Vagina (tissue), 2 donors: ENCODE results near the gene GVQW3. TPM values are rescaled to one million over a fixed set of nuclear protein-coding genes. Genes with fewer than 3 reads are reported as not detected.

Source experiments
- DNase-seq, 2 donors: peaks; one replicate each; pipeline ENCODE4 v3.0.0-alpha.2; 2017; ENCODE audit errors: extremely low spot score in 2 of 2
- H3K27ac ChIP-seq: fragments of 200-600 bp; sonication (generic); one replicate; pipeline ENCODE4 v1.5.1; 2019
- H3K27me3 ChIP-seq: fragments of 200-600 bp; sonication (generic); one replicate; pipeline ENCODE4 v1.5.1; 2019
- H3K36me3 ChIP-seq, 2 donors: fragments of 200-600 bp; sonication (generic); one replicate each; pipeline ENCODE4 v1.5.1; 2017 to 2019
- H3K4me1 ChIP-seq: fragments of 200-600 bp; sonication (generic); one replicate; pipeline ENCODE4 v1.5.1; 2019
- H3K4me3 ChIP-seq, 2 donors: fragments of 200-600 bp; sonication (generic); 1 replicate in 1 of 2; 2 replicates in 1 of 2; pipeline ENCODE4 v1.5.1; 2016 to 2019
- H3K9me3 ChIP-seq: fragments of 200-600 bp; sonication (generic); one replicate; pipeline ENCODE4 v1.5.1; 2019
- CTCF ChIP-seq, 3 experiments: fragments of 450-650 bp in 2 of 3; fragments of 200-600 bp in 1 of 3; sonication (generic) in 1 of 3; IDR thresholded peaks; one replicate each; pipeline ENCODE4 v1.5.1; 2017 to 2019; ENCODE audit warnings: antibody characterized with exemption in 3 of 3, mild to moderate bottlenecking in 2 of 3, moderate library complexity in 2 of 3
- POLR2A ChIP-seq, 2 donors: fragments of 450-650 bp; IDR thresholded peaks; one replicate each; pipeline ENCODE4 v1.6.1; 2017; ENCODE audit warnings: antibody characterized with exemption in 2 of 2, mild to moderate bottlenecking in 2 of 2, moderate library complexity in 2 of 2
- POLR2AphosphoS5 ChIP-seq, 2 donors: sonication (generic); formaldehyde crosslinking; IDR thresholded peaks; one replicate each; pipeline ENCODE4 v1.9.0; 2017; ENCODE audit warnings: antibody characterized with exemption in 2 of 2, mild to moderate bottlenecking in 2 of 2, low read depth in 1 of 2; ENCODE audit not compliant: insufficient read depth in 1 of 2
- intact Hi-C: fragments of 100-400 bp; cut with DNase I; formaldehyde crosslinking; loops from one replicate; pipeline ENCODE4 v1.15.1; 2023
- total RNA-seq: library from RNA; depleted of rRNA; stranded (reverse); fragments of >200 nt; gene quantifications from one replicate; pipeline ENCODE4 v1.2.3, GENCODE V29; 2016

GVQW3 gene
- total RNA-seq, 1 donor from 2014 or later: 1.2 TPM

DNA sequence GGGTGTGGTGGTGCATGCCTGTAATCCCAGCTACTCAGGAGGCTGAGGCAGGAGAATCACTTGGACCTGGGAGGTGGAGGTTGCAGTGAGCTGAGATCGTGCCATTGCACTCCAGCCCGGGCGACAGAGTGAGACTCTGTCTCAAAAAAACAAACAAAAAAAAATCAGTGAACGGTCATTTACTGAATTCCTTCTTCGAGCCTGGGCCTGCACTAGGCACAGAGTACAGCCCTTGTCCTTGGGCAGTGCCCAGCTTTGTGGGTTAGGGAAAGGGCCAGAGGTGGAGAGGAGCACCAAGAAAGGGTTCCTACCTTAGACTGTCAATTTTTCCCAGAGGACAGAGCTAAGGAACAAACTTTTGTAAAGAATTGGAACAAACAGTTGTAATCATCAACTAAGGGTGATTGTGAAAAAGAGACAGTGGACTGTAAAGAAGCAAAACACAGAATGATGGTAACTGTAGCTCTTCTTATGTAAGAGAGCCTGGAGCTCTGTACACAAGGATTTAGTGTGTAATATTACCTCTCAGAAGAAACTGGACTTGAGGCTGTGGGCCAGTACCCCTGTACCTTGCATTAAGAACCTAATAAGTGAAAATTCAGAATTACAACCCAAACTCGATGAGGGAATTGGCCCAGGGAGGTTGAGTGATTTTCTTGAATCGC is 10.8 kb downstream of the GVQW3 start:
- DNase-seq: peak in 1 of 2 donors; percentile 56
- Histone ChIP-seq H3K27me3 (no peaks in the 10 kb centered on the region), H3K9me3 (no peaks in the 10 kb centered on the region), H3K36me3 (no peaks in the 10 kb centered on the region), H3K27ac (no peak overlapping the region), H3K4me1 (no peaks in the 10 kb centered on the region), H3K4me3 (no peak overlapping the region)
- intact Hi-C loops: no loop called here
- no peak for TF ChIP-seq POLR2A (IDR thresholded peaks at IDR 0.05)
- TF ChIP-seq POLR2AphosphoS5 (IDR thresholded peaks at IDR 0.05; ENCODE audit: insufficient read depth in 1 of 2, low read depth in 1 of 2): no peak
- TF ChIP-seq CTCF (IDR thresholded peaks at IDR 0.05): no peak

GRCh38 chr11:76392870-76393269 is 11.7 kb downstream of the GVQW3 start:
- Histone ChIP-seq H3K9me3 (no peaks in the 10 kb centered on the region), H3K36me3 (no peaks in the 10 kb centered on the region), H3K4me3 (no peak overlapping the region), H3K27ac (no peak overlapping the region), H3K4me1 (no peaks in the 10 kb centered on the region), H3K27me3 (no peaks in the 10 kb centered on the region)
- no peak for DNase-seq
- intact Hi-C loops: no loop called here
- TF ChIP-seq POLR2AphosphoS5 (IDR thresholded peaks at IDR 0.05; ENCODE audit: insufficient read depth in 1 of 2, low read depth in 1 of 2) (no peak), POLR2A (IDR thresholded peaks at IDR 0.05) (no peak), CTCF (IDR thresholded peaks at IDR 0.05) (no peak)

DNA sequence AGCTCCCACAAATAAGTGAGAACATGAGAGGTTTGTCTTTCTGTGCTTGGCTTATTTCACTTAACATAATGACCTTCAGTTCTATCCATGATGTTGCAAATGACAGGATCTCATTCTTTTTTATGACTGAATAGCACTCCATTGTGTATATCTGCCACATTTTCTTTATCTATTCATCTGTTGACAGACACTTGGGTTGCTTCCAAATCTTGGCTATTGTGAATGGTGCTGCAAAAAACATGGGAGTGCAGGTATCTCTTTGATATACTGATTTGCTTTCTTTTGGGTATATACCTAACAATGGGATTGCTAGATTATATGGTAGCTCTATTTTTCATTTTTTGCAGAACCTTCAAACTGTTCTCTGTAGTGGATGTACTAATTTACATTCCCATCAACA is 13.3 kb downstream of the GVQW3 start:
- no peak for DNase-seq
- Histone ChIP-seq H3K9me3 (no peaks in the 10 kb centered on the region), H3K27me3 (no peaks in the 10 kb centered on the region), H3K27ac (no peak overlapping the region), H3K4me3 (no peak overlapping the region), H3K36me3 (no peaks in the 10 kb centered on the region), H3K4me1 (no peaks in the 10 kb centered on the region)
- intact Hi-C loops: no loop called here
- TF ChIP-seq CTCF (IDR thresholded peaks at IDR 0.05) (no peak), POLR2A (IDR thresholded peaks at IDR 0.05) (no peak), POLR2AphosphoS5 (IDR thresholded peaks at IDR 0.05; ENCODE audit: insufficient read depth in 1 of 2, low read depth in 1 of 2) (no peak)

DNA sequence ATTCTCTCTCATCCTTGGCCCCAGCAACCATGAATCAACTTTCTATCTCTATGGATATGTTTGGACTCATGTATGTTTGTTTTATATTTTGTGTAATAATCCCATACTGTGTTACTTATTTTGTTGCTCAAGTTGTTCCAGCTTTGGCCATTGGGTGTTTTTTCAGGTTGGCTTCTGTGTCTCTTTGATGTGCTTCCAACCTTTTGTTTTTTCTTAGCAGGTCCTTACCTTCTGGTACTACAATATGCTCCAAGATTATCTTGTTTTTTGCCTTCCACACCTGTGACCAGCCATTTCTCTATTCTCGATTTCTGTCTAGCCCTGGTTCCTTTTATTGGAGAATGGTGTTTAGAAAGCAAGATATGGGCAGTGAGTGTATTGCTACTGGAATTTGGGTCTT is 14.2 kb downstream of the GVQW3 start:
- H3K4me1 ChIP-seq: no peaks in the 10 kb centered on the region
- intact Hi-C loops: no loop called here
- H3K36me3 ChIP-seq: no peaks in the 10 kb centered on the region
- DNase-seq: peak in 1 of 2 donors; percentile 0
- H3K27ac ChIP-seq: no peak overlapping the region
- H3K4me3 ChIP-seq: no peak overlapping the region
- H3K9me3 ChIP-seq: no peaks in the 10 kb centered on the region
- no peaks in the 10 kb centered on the region for H3K27me3 ChIP-seq
- TF ChIP-seq POLR2A (IDR thresholded peaks at IDR 0.05): no peak
- no peak for TF ChIP-seq POLR2AphosphoS5 (IDR thresholded peaks at IDR 0.05; ENCODE audit: insufficient read depth in 1 of 2, low read depth in 1 of 2)
- no peak for TF ChIP-seq CTCF (IDR thresholded peaks at IDR 0.05)

GRCh38 chr11:76397383-76397782 is 16.3 kb downstream of the GVQW3 start:
- Histone ChIP-seq H3K36me3 (no peaks in the 10 kb centered on the region), H3K9me3 (no peaks in the 10 kb centered on the region), H3K4me1 (no peaks in the 10 kb centered on the region), H3K27ac (no peak overlapping the region), H3K27me3 (no peaks in the 10 kb centered on the region), H3K4me3 (no peak overlapping the region)
- DNase-seq: no peak
- TF ChIP-seq POLR2A (IDR thresholded peaks at IDR 0.05) (no peak), CTCF (IDR thresholded peaks at IDR 0.05) (no peak), POLR2AphosphoS5 (IDR thresholded peaks at IDR 0.05; ENCODE audit: insufficient read depth in 1 of 2, low read depth in 1 of 2) (no peak)
- intact Hi-C loops: no loop called here
